Endothelial cell of umbilical vein (primary cell): ENCODE measurements around the gene CC2D2A. TPM values are rescaled to one million over a fixed set of nuclear protein-coding genes. Genes with fewer than 3 reads are reported as not detected.

Source experiments
- BruUV-seq: library from RNA; stranded (reverse); fragments of 400-500 nt; replicated peaks from 2 replicates; lab custom pipeline; 2021; lab: Mats Ljungman, UMichigan
- CTCF ChIA-PET: fragments of 300-600, 350-600 bp; sonication (Branson Sonifier 250); formaldehyde crosslinking; loops from one replicate; lab custom pipeline; 2021; ENCODE audit warnings: antibody characterized with exemption, inconsistent platforms; lab: Charles Lee
- POLR2A ChIA-PET: fragments of 300-600, 350-600 bp; sonication (Branson Sonifier 250); formaldehyde crosslinking; loops from one replicate; lab custom pipeline; 2021; ENCODE audit warnings: antibody characterized with exemption, inconsistent platforms; lab: Charles Lee
- DNase-seq: peaks from one replicate; pipeline ENCODE4 v3.0.0-alpha.2; 2011; ENCODE audit warnings: low read depth, low spot score
- FAIRE-seq: peaks from 2 replicates; lab custom pipeline; 2011; peaks lifted over from hg19 to GRCh38; lab: Jason Lieb, UNC
- H2AFZ ChIP-seq: 2 replicates; pipeline ENCODE4 v1.6.0; 2012; ENCODE audit warnings: low read depth, low read length, control low read depth, inconsistent platforms
- H3K27ac ChIP-seq: 2 replicates; pipeline ENCODE4 v1.5.1; 2011; ENCODE audit warnings: low read depth, mild to moderate bottlenecking, control low read depth, low read length, moderate library complexity; ENCODE audit not compliant: insufficient read depth
- H3K27me3 ChIP-seq, 2 experiments: 2 replicates each; pipeline versions ENCODE4 v1.6.0 to v1.6.1; 2011; ENCODE audit warnings: low read length in 2 of 2, mixed read lengths in 1 of 2; ENCODE audit not compliant: control insufficient read depth in 2 of 2, insufficient read depth in 2 of 2
- H3K36me3 ChIP-seq, 2 experiments: 2 replicates in 1 of 2; 3 replicates in 1 of 2; pipeline ENCODE4 v1.5.1; 2011; ENCODE audit warnings: low read length in 2 of 2, mild to moderate bottlenecking in 1 of 2, moderate library complexity in 1 of 2; ENCODE audit not compliant: control insufficient read depth in 2 of 2, insufficient read depth in 2 of 2; ENCODE audit errors: extremely low read depth in 1 of 2
- H3K4me1 ChIP-seq: 3 replicates; pipeline ENCODE4 v1.5.1; 2011; ENCODE audit warnings: mild to moderate bottlenecking, low read length; ENCODE audit not compliant: control insufficient read depth, insufficient read depth; ENCODE audit errors: extremely low read depth
- H3K4me2 ChIP-seq: 2 replicates; pipeline ENCODE4 v1.6.1; 2011; ENCODE audit warnings: low read length, control low read depth, mixed read lengths; ENCODE audit not compliant: insufficient read depth
- H3K4me3 ChIP-seq, 3 experiments: fragments of 200-600 bp in 1 of 3; sonication (generic), shearing (Covaris generic) in 1 of 3; replicated peaks in 1 of 3; 2 replicates each; pipeline ENCODE4 v1.5.1; 2011 to 2016; ENCODE audit warnings: control low read depth in 3 of 3, low read length in 3 of 3, mild to moderate bottlenecking in 2 of 3, inconsistent platforms in 1 of 3, low read depth in 1 of 3, moderate library complexity in 1 of 3; ENCODE audit not compliant: insufficient read depth in 1 of 3
- H3K79me2 ChIP-seq: 2 replicates; pipeline ENCODE4 v1.6.0; 2012; ENCODE audit warnings: low read length, inconsistent platforms; ENCODE audit not compliant: control insufficient read depth, insufficient read depth
- H3K9ac ChIP-seq: replicated peaks from 2 replicates; pipeline ENCODE3; 2011; ENCODE audit warnings: low read length, control low read depth; ENCODE audit not compliant: insufficient read depth; ENCODE audit errors: extremely low read depth
- H3K9me1 ChIP-seq: replicated peaks from 3 replicates; pipeline ENCODE4 v1.6.0; 2011; ENCODE audit warnings: mild to moderate bottlenecking, low read length; ENCODE audit not compliant: control insufficient read depth, insufficient read depth; ENCODE audit errors: extremely low read depth
- H3K9me3 ChIP-seq: replicated peaks from 2 replicates; pipeline ENCODE4 v1.5.1; 2012; ENCODE audit warnings: low read length, inconsistent platforms; ENCODE audit not compliant: control insufficient read depth, insufficient read depth
- H4K20me1 ChIP-seq: replicated peaks from 2 replicates; pipeline ENCODE3; 2011; ENCODE audit warnings: mild to moderate bottlenecking, low read length; ENCODE audit not compliant: control insufficient read depth, insufficient read depth; ENCODE audit errors: extremely low read depth
- CTCF ChIP-seq, 2 donors: IDR thresholded peaks; 1 replicate in 1 of 2; 2 replicates in 1 of 2; pipeline ENCODE4 v1.5.1; 2011; ENCODE audit warnings: low read length in 2 of 2, mild to moderate bottlenecking in 2 of 2, moderate library complexity in 2 of 2, control low read depth in 1 of 2, inconsistent platforms in 1 of 2, low read depth in 1 of 2; ENCODE audit not compliant: insufficient read depth in 1 of 2; ENCODE audit errors: extremely low read depth in 1 of 2
- EZH2 ChIP-seq: IDR thresholded peaks from 2 replicates; pipeline ENCODE4 v1.6.1; 2012; ENCODE audit warnings: borderline replicate concordance, low read depth, mild to moderate bottlenecking, moderate library complexity, low read length, inconsistent platforms; ENCODE audit not compliant: severe bottlenecking
- FOS ChIP-seq: IDR thresholded peaks from 2 replicates; pipeline ENCODE4 v1.6.1; 2011; ENCODE audit warnings: mild to moderate bottlenecking, low read length, moderate library complexity, borderline replicate concordance; ENCODE audit not compliant: insufficient read depth
- GATA2 ChIP-seq: IDR thresholded peaks from 2 replicates; pipeline ENCODE4 v1.7.0; 2011; ENCODE audit warnings: low read depth, mild to moderate bottlenecking, moderate library complexity, mixed read lengths, low read length; ENCODE audit not compliant: insufficient read length, insufficient read depth
- JUN ChIP-seq: IDR thresholded peaks from 2 replicates; pipeline ENCODE4 v1.6.1; 2011; ENCODE audit warnings: borderline replicate concordance, low read depth; ENCODE audit not compliant: insufficient read length, insufficient read depth
- MAX ChIP-seq: IDR thresholded peaks from 2 replicates; pipeline ENCODE4 v1.6.1; 2011; ENCODE audit not compliant: insufficient read depth, insufficient read length
- MYC ChIP-seq: IDR thresholded peaks from one replicate; pipeline ENCODE4 v1.6.1; 2011; ENCODE audit warnings: mild to moderate bottlenecking, low read depth, low read length
- POLR2A ChIP-seq: IDR thresholded peaks from 2 replicates; pipeline ENCODE4 v1.6.1; 2012; ENCODE audit warnings: low read depth, mild to moderate bottlenecking, control low read depth, low read length
- POLR2AphosphoS5 ChIP-seq: IDR thresholded peaks from 2 replicates; pipeline ENCODE4 v1.6.1; 2012; ENCODE audit warnings: low read depth, mild to moderate bottlenecking, control low read depth, low read length, moderate library complexity; ENCODE audit not compliant: insufficient read depth
- dilution Hi-C: fragments of 300-500 bp; cut with MboI; formaldehyde crosslinking; loops from one replicate; pipeline ENCODE4 v1.15.0; 2019; ENCODE audit warnings: low sequenced_read_pairs; ENCODE audit not compliant: extremely low pct_ligation_motif_present
- intact Hi-C: fragments of 100-400 bp; cut with micrococcal nuclease; formaldehyde crosslinking; loops from one replicate; pipeline ENCODE4 v1.10.0; 2022
- polyA plus RNA-seq, 4 experiments: library from polyadenylated mRNA; depleted of rRNA in 3 of 4; stranded (reverse) in 3 of 4; unstranded in 1 of 4; fragments of >200 nt; gene quantifications; 2 replicates each; pipeline versions ENCODE4 v1.2.1 to v1.2.3, GENCODE V29; 2011 to 2012; ENCODE audit warnings: missing spikeins in 1 of 4
- total RNA-seq: library from RNA; stranded (reverse); gene quantifications from 2 replicates; pipeline ENCODE4 v1.2.3, GENCODE V29; 2021

The CC2D2A gene
- total and polyA plus RNA-seq, 2 donors (not counting 3 experiments of a cell fraction or from before 2014, with no cell fraction given) = 10.2 to 22.4 TPM

- dilution Hi-C loops = no loop called here
- intact Hi-C loops = no loop called here
- DNase-seq (no peak), FAIRE-seq (no peak)
- POLR2A ChIA-PET = no interaction called here
- no peak overlapping the region for H3K27ac ChIP-seq
- H3K36me3 ChIP-seq = no peaks in the 10 kb centered on the region
- no peak overlapping the region for H3K4me3 ChIP-seq
- no peak overlapping the region for H3K4me2 ChIP-seq
- TF ChIP-seq CTCF (IDR thresholded peaks at IDR 0.05; ENCODE audit: extremely low read depth in 1 of 2, insufficient read depth in 1 of 2, low read depth in 1 of 2, low read length in 2 of 2) (no peak), EZH2 (no peak), FOS (no peak), POLR2A (no peak), POLR2AphosphoS5 (no peak), GATA2 (no peak), JUN (no peak), MAX (no peak), MYC (no peak)
- CTCF ChIA-PET = no interaction called here
- no peak overlapping the region for H2AFZ ChIP-seq
- no peaks in the 10 kb centered on the region for H3K9me3 ChIP-seq
- BruUV-seq = no TSS peak
- no peak overlapping the region for H3K9ac ChIP-seq
- no peaks in the 10 kb centered on the region for H3K4me1 ChIP-seq
- no peaks in the 10 kb centered on the region for H3K9me1 ChIP-seq
- no peaks in the 10 kb centered on the region for H4K20me1 ChIP-seq
- no peaks in the 10 kb centered on the region for H3K27me3 ChIP-seq
- no peaks in the 10 kb centered on the region for H3K79me2 ChIP-seq
Observed at GRCh38 chr4:15495621-15496020, 25.9 kb downstream of the CC2D2A start.
